ENCODE results near the gene ARHGAP42.

DNA sequence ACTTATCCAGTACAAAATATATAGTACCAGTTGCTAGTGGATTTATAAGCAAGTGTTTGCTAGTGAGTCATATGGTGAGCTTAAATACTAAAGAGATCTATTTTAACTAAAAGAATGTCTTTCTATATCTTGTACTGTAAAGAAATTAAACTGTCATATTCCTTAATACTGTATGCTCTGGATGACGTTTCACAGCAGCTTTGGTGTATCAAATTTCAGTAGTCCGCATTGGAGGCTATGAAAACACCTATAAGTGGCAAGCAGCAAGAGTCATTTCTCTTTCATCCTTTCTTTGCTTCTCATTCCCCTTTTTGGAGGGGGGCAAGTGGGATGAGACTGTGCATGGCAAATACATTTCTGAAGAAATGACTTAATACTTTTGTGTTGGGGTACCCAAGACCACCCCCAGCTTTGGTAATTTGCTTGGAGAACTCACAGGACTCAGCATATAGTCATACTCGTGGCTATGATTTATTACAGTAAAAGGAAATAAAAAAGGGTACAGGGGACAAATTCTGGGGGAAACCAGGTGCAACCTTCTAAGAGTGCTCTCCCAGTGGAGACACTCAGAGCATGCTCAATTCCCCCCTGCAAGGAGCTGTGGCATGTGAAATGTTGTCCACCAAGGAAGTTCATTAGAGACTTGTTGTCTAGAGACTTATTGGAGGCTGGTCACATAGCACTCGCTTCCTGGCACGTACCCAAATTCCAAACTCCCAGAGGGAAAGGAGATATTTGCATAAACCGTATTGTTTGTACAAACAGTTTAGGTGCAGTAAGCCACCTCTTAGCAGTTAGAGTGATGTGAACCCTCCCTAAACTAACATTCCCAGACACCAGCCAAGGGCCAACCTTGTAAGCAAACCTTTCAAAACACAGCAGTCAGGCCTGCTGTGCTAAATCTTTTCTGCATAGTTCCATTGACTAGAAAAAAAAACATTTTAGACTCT, 231.7 kb downstream of the ARHGAP42 start:
- TF ChIP-seq, protein P1, sequence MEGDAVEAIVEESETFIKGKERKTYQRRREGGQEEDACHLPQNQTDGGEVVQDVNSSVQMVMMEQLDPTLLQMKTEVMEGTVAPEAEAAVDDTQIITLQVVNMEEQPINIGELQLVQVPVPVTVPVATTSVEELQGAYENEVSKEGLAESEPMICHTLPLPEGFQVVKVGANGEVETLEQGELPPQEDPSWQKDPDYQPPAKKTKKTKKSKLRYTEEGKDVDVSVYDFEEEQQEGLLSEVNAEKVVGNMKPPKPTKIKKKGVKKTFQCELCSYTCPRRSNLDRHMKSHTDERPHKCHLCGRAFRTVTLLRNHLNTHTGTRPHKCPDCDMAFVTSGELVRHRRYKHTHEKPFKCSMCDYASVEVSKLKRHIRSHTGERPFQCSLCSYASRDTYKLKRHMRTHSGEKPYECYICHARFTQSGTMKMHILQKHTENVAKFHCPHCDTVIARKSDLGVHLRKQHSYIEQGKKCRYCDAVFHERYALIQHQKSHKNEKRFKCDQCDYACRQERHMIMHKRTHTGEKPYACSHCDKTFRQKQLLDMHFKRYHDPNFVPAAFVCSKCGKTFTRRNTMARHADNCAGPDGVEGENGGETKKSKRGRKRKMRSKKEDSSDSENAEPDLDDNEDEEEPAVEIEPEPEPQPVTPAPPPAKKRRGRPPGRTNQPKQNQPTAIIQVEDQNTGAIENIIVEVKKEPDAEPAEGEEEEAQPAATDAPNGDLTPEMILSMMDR (IDR thresholded peaks at IDR 0.05): no peak
- TF ChIP-seq POLR2A (IDR thresholded peaks at IDR 0.05): no peak
